Measurements from ENCODE around the gene NUDT7. TPM values are rescaled to one million over a fixed set of nuclear protein-coding genes. Genes with fewer than 3 reads are reported as not detected.

The NUDT7 gene
- total and polyA plus RNA-seq, 2 donors (not counting 3 experiments of a cell fraction or from before 2014, with no cell fraction given) = 6.2 to 6.5 TPM

DNA sequence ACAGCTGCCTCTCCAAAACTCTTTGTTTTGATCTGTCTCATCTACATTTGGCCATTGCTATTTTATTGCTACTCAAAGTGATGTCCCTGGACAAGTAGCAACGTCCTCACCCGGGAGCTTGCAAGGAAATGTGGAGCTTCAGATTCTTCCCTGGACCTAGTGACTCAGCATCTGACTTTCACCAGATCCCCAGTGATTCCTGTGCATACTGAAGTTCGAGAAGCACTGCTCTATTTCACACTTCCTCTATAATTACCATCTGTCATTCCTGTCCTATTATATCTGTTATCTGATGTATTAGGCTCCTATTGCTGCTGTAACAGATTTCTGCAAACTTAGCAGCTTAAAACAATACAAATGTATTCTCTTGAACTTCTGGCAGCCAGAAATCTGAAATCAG, 37.5 kb downstream of the NUDT7 start:
- no peak for TF ChIP-seq POLR2A (IDR thresholded peaks at IDR 0.05; ENCODE audit: low read depth, low read length)
- Histone ChIP-seq H4K20me1 (replicated peaks; ENCODE audit: control insufficient read depth, extremely low read depth, insufficient read depth, low read length) (no peaks in the 10 kb centered on the region), H3K9ac (replicated peaks; ENCODE audit: extremely low read depth, insufficient read depth, low read length) (no peak overlapping the region), H3K4me1 (ENCODE audit: control insufficient read depth, extremely low read depth, insufficient read depth, low read length) (peaks cover 2% of the 10 kb centered on the region), H3K9me1 (replicated peaks; ENCODE audit: control insufficient read depth, extremely low read depth, insufficient read depth, low read length) (no peaks in the 10 kb centered on the region), H2AFZ (ENCODE audit: low read depth, low read length) (no peak overlapping the region), H3K79me2 (ENCODE audit: control insufficient read depth, insufficient read depth, low read length) (no peaks in the 10 kb centered on the region), H3K9me3 (replicated peaks; ENCODE audit: control insufficient read depth, insufficient read depth, low read length) (no peaks in the 10 kb centered on the region), H3K4me3 (replicated peaks in 1 of 3; ENCODE audit: insufficient read depth in 1 of 3, low read depth in 1 of 3, low read length in 3 of 3) (no peak overlapping the region), H3K36me3 (ENCODE audit: control insufficient read depth in 2 of 2, extremely low read depth in 1 of 2, insufficient read depth in 2 of 2, low read length in 2 of 2) (no peaks in the 10 kb centered on the region), H3K27ac (ENCODE audit: insufficient read depth, low read depth, low read length) (no peak overlapping the region), H3K4me2 (ENCODE audit: insufficient read depth, low read length) (no peak overlapping the region), H3K27me3 (ENCODE audit: control insufficient read depth in 2 of 2, insufficient read depth in 2 of 2, low read length in 2 of 2) (no peaks in the 10 kb centered on the region)
- dilution Hi-C loops (cut with MboI; ENCODE audit: extremely low pct_ligation_motif_present, low sequenced_read_pairs) = no loop called here
- ChIA-PET POLR2A (interaction anchor here (0.6 kb wide), 1 partner anchor 387 kb away, joined by 3 read pairs; no protein-coding TSS in a partner anchor), CTCF (interaction anchor here (0.7 to 1.9 kb wide), 2 partner anchors 11 to 37 kb away, joined by 3 to 4 read pairs; partner anchors contain the start of gene NUDT7)
- FAIRE-seq (no peak), DNase-seq (ENCODE audit: low read depth, low spot score) (no peak)
- no TSS peak for BruUV-seq (replicated peaks)
- intact Hi-C loops (cut with micrococcal nuclease) = no loop called here

DNA sequence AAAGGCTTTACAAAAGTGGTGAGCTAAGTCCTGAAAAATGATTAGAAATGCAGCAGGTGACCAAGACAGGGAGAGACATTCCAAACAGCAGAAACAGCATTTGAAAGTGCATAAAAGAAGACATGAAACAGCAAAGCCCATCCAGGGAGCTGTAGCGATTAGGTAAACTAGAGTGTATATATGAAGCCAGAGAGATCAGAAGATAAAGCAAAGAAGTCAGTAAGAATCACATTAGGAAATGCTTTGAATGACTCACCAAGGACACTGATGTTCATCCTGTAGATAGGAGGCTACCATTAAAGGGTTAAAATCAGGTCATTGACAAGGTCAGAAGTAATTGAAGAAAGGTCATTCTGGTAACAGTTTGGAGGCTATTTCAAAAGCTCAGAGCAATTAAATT, 38.5 kb downstream of the NUDT7 start:
- POLR2A ChIA-PET = no interaction called here
- no peaks in the 10 kb centered on the region for H3K9me1 ChIP-seq (replicated peaks; ENCODE audit: control insufficient read depth, extremely low read depth, insufficient read depth, low read length)
- no peaks in the 10 kb centered on the region for H4K20me1 ChIP-seq (replicated peaks; ENCODE audit: control insufficient read depth, extremely low read depth, insufficient read depth, low read length)
- no peak for FAIRE-seq
- no peak overlapping the region for H2AFZ ChIP-seq (ENCODE audit: low read depth, low read length)
- intact Hi-C loops (cut with micrococcal nuclease) (no loop called here), dilution Hi-C loops (cut with MboI; ENCODE audit: extremely low pct_ligation_motif_present, low sequenced_read_pairs) (no loop called here)
- no peak overlapping the region for H3K4me3 ChIP-seq (replicated peaks in 1 of 3; ENCODE audit: insufficient read depth in 1 of 3, low read depth in 1 of 3, low read length in 3 of 3)
- H3K4me2 ChIP-seq (ENCODE audit: insufficient read depth, low read length) = no peak overlapping the region
- no peaks in the 10 kb centered on the region for H3K9me3 ChIP-seq (replicated peaks; ENCODE audit: control insufficient read depth, insufficient read depth, low read length)
- no peak overlapping the region for H3K27ac ChIP-seq (ENCODE audit: insufficient read depth, low read depth, low read length)
- no peaks in the 10 kb centered on the region for H3K79me2 ChIP-seq (ENCODE audit: control insufficient read depth, insufficient read depth, low read length)
- H3K4me1 ChIP-seq (ENCODE audit: control insufficient read depth, extremely low read depth, insufficient read depth, low read length) = peaks cover 2% of the 10 kb centered on the region
- CTCF ChIA-PET = interaction anchor here (0.8 to 1.4 kb wide), 3 partner anchors 28 to 112 kb away, joined by 3 to 4 read pairs (median 3); partner anchors contain the start of gene VAT1L
- H3K36me3 ChIP-seq (ENCODE audit: control insufficient read depth in 2 of 2, extremely low read depth in 1 of 2, insufficient read depth in 2 of 2, low read length in 2 of 2) = no peaks in the 10 kb centered on the region
- TF ChIP-seq GATA2 (IDR thresholded peaks at IDR 0.05; ENCODE audit: insufficient read depth, insufficient read length, low read depth, low read length) (peak; percentile 31), POLR2A (IDR thresholded peaks at IDR 0.05; ENCODE audit: low read depth, low read length) (no peak)
- BruUV-seq (replicated peaks) = no TSS peak
- no peaks in the 10 kb centered on the region for H3K27me3 ChIP-seq (ENCODE audit: control insufficient read depth in 2 of 2, insufficient read depth in 2 of 2, low read length in 2 of 2)
- no peak for DNase-seq (ENCODE audit: low read depth, low spot score)
- no peak overlapping the region for H3K9ac ChIP-seq (replicated peaks; ENCODE audit: extremely low read depth, insufficient read depth, low read length)

Data from endothelial cell of umbilical vein (primary cell).